ENCODE data around the gene PDE4B. TPM values are rescaled to one million over a fixed set of nuclear protein-coding genes. Genes with fewer than 3 reads are reported as not detected.

The PDE4B gene
- total RNA-seq, 2 experiments from 2014 or later = 2.4 to 3.1 TPM

DNA sequence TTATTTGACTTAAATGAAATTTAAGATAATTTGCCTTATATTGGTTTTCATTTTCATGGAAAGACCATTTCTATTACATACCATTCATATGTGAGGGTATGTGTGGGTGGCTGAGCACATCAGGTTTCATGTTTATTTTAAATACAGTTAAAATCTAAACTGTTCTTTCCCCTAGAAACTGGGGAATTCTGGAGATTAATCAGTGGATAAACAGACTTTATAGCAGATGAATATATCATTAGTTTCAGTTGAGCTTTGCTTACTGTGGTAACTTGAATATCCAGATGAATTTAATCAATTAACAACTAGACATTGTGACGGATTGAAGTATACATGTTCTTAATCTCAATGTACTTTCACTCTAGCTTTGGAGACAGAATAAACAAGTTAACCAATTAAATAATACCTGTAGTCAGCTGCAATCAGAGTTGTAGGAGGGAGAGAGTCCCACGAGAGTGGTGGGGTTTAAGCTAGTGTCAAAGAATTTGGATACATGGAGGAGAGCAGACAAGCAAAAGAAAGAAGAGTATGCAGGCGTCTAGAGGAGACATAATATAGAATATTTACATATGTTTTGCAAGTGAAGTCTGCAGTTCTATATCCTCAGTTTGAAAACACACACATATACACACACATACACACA, 97.6 kb downstream of the PDE4B start:
- H3K36me3 ChIP-seq (ENCODE audit: insufficient read depth, low read length) = no peaks in the 10 kb centered on the region
- no peaks in the 10 kb centered on the region for H3K9me3 ChIP-seq (ENCODE audit: low read length)
- H4K20me1 ChIP-seq (ENCODE audit: insufficient read depth, low read length) = no peaks in the 10 kb centered on the region
- POLR2A ChIA-PET = interaction anchor here (0.7 to 1.5 kb wide), 3 partner anchors 11 to 58 kb away, joined by 3 to 5 read pairs (median 3); no protein-coding TSS in a partner anchor
- no peak overlapping the region for H3K4me2 ChIP-seq (ENCODE audit: low read length)
- no peak for DNase-seq (ENCODE audit: low spot score)
- TF ChIP-seq, protein P1, sequence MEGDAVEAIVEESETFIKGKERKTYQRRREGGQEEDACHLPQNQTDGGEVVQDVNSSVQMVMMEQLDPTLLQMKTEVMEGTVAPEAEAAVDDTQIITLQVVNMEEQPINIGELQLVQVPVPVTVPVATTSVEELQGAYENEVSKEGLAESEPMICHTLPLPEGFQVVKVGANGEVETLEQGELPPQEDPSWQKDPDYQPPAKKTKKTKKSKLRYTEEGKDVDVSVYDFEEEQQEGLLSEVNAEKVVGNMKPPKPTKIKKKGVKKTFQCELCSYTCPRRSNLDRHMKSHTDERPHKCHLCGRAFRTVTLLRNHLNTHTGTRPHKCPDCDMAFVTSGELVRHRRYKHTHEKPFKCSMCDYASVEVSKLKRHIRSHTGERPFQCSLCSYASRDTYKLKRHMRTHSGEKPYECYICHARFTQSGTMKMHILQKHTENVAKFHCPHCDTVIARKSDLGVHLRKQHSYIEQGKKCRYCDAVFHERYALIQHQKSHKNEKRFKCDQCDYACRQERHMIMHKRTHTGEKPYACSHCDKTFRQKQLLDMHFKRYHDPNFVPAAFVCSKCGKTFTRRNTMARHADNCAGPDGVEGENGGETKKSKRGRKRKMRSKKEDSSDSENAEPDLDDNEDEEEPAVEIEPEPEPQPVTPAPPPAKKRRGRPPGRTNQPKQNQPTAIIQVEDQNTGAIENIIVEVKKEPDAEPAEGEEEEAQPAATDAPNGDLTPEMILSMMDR (conservative IDR thresholded peaks at IDR 0.05; ENCODE audit: low read length) = no peak
- no peak for TF ChIP-seq EZH2phosphoT487 (IDR thresholded peaks at IDR 0.05; ENCODE audit: borderline replicate concordance, low read depth, low read length)
- H2AFZ ChIP-seq (ENCODE audit: low read length) = no peak overlapping the region
- intact Hi-C loops (cut with micrococcal nuclease; ENCODE audit: unreplicated experiment) = no loop called here
- H3K4me3 ChIP-seq (ENCODE audit: low read depth, low read length, poor library complexity, severe bottlenecking) = no peak overlapping the region
- no peaks in the 10 kb centered on the region for H3K79me2 ChIP-seq (ENCODE audit: insufficient read depth, low read depth, low read length)
- CTCF ChIA-PET (ENCODE audit: unreplicated experiment) = no interaction called here
- no peaks in the 10 kb centered on the region for H3K4me1 ChIP-seq (ENCODE audit: insufficient read depth, low read length, poor library complexity, severe bottlenecking)
- BruUV-seq (replicated peaks) = no TSS peak
- H3K27ac ChIP-seq (ENCODE audit: low read depth, low read length, poor library complexity, severe bottlenecking) = no peak overlapping the region
- no peaks in the 10 kb centered on the region for H3K9me2 ChIP-seq (ENCODE audit: insufficient read depth, low read length)

DNA sequence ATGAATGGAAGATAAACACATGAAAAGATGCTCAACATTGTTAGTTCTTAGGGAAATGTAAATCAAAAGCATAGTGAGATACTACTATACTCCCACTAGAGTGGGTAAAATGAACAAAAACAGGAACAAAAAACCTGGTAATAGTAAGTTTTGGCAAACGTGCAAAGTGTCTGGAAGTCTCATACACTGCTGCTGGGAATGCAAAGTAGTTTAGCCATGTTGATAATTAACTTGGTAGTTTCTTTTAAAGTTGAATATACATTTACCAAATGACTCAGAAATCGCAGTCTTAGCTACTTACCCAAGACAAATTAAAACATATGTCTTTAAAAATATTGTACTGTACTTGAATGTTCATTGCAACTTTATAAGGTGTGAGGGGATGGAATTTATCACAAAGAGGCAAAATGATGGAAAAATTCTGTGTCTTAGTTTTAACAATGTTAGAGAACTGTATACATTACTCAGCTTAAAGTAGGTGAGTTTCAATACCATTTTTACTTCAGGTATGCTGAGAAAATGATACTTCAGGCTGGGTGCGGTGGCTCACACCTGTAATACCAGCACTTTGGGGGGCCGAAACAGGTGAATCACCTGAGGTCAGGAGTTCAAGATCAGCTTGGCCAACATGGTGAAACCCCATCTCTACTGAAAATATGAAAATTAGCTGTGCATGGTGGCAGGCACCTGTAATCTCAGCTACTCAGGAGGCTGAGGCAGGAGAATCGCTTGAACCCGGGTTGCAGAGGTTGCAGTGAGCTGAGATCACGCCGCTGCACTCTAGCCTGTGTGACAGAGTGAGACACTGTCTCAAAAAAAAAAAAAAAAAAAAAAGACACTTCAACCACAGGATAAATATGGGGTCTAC, 102.3 kb downstream of the PDE4B start:
- H3K4me3 ChIP-seq (ENCODE audit: low read depth, low read length, poor library complexity, severe bottlenecking) = no peak overlapping the region
- TF ChIP-seq, protein P1 (conservative IDR thresholded peaks at IDR 0.05; ENCODE audit: low read length) = no peak
- no peak for TF ChIP-seq EZH2phosphoT487 (IDR thresholded peaks at IDR 0.05; ENCODE audit: borderline replicate concordance, low read depth, low read length)
- H3K36me3 ChIP-seq (ENCODE audit: insufficient read depth, low read length) = no peaks in the 10 kb centered on the region
- no peak overlapping the region for H2AFZ ChIP-seq (ENCODE audit: low read length)
- no peaks in the 10 kb centered on the region for H3K4me1 ChIP-seq (ENCODE audit: insufficient read depth, low read length, poor library complexity, severe bottlenecking)
- intact Hi-C loops (cut with micrococcal nuclease; ENCODE audit: unreplicated experiment) = no loop called here
- no peaks in the 10 kb centered on the region for H3K79me2 ChIP-seq (ENCODE audit: insufficient read depth, low read depth, low read length)
- no peaks in the 10 kb centered on the region for H4K20me1 ChIP-seq (ENCODE audit: insufficient read depth, low read length)
- no peak overlapping the region for H3K27ac ChIP-seq (ENCODE audit: low read depth, low read length, poor library complexity, severe bottlenecking)
- H3K4me2 ChIP-seq (ENCODE audit: low read length) = no peak overlapping the region
- ChIA-PET CTCF (ENCODE audit: unreplicated experiment) (no interaction called here), POLR2A (interaction anchor here (0.7 kb wide), 1 partner anchor 1294 kb away, joined by 4 read pairs; no protein-coding TSS in a partner anchor)
- H3K9me2 ChIP-seq (ENCODE audit: insufficient read depth, low read length) = no peaks in the 10 kb centered on the region
- BruUV-seq (replicated peaks) = no TSS peak
- DNase-seq (ENCODE audit: low spot score) = no peak
- no peaks in the 10 kb centered on the region for H3K9me3 ChIP-seq (ENCODE audit: low read length)

DNA sequence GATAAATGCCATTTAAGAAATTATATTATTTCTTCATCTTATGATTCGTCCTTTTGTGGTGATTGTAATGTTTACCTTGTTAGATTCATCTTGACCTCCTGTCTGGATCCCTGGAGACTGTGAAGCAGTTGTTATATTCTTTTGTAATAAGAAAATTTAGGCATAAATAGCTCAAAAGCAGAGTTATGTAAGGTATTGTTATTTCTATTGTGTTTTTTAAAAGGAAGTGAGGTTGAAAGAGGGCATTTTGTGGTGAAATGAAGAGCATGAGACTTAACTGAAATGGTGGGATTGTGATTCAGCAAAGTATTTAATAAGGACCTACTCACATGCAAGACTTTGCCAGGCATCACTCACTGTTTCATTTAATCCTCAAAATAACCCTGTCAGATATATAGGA, 104.0 kb downstream of the PDE4B start:
- CTCF ChIA-PET (ENCODE audit: unreplicated experiment) = no interaction called here
- H3K27ac ChIP-seq (ENCODE audit: low read depth, low read length, poor library complexity, severe bottlenecking) = no peak overlapping the region
- H3K36me3 ChIP-seq (ENCODE audit: insufficient read depth, low read length) = no peaks in the 10 kb centered on the region
- POLR2A ChIA-PET = no interaction called here
- no peak overlapping the region for H2AFZ ChIP-seq (ENCODE audit: low read length)
- H3K4me2 ChIP-seq (ENCODE audit: low read length) = no peak overlapping the region
- no TSS peak for BruUV-seq (replicated peaks)
- no peak for TF ChIP-seq EZH2phosphoT487 (IDR thresholded peaks at IDR 0.05; ENCODE audit: borderline replicate concordance, low read depth, low read length)
- TF ChIP-seq, protein P1 (conservative IDR thresholded peaks at IDR 0.05; ENCODE audit: low read length) = no peak
- intact Hi-C loops (cut with micrococcal nuclease; ENCODE audit: unreplicated experiment) = no loop called here
- DNase-seq (ENCODE audit: low spot score) = no peak
- no peak overlapping the region for H3K4me3 ChIP-seq (ENCODE audit: low read depth, low read length, poor library complexity, severe bottlenecking)
- H3K79me2 ChIP-seq (ENCODE audit: insufficient read depth, low read depth, low read length) = no peaks in the 10 kb centered on the region
- no peaks in the 10 kb centered on the region for H3K9me2 ChIP-seq (ENCODE audit: insufficient read depth, low read length)
- H3K9me3 ChIP-seq (ENCODE audit: low read length) = no peaks in the 10 kb centered on the region
- no peaks in the 10 kb centered on the region for H3K4me1 ChIP-seq (ENCODE audit: insufficient read depth, low read length, poor library complexity, severe bottlenecking)
- no peaks in the 10 kb centered on the region for H4K20me1 ChIP-seq (ENCODE audit: insufficient read depth, low read length)
